ENCODE data around the gene ASB3. TPM values are rescaled to one million over a fixed set of nuclear protein-coding genes. Genes with fewer than 3 reads are reported as not detected.

The ASB3 gene, protein sequence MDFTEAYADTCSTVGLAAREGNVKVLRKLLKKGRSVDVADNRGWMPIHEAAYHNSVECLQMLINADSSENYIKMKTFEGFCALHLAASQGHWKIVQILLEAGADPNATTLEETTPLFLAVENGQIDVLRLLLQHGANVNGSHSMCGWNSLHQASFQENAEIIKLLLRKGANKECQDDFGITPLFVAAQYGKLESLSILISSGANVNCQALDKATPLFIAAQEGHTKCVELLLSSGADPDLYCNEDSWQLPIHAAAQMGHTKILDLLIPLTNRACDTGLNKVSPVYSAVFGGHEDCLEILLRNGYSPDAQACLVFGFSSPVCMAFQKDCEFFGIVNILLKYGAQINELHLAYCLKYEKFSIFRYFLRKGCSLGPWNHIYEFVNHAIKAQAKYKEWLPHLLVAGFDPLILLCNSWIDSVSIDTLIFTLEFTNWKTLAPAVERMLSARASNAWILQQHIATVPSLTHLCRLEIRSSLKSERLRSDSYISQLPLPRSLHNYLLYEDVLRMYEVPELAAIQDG
- total RNA-seq, result 26.5 and 36.9 TPM in 2 replicates

GRCh38 chr2:53786705-53787613 is at the start of gene ASB3, which contains the start of gene ERLEC1:
ASB3 (minus strand) TSS chr2:53786953; CDS start chr2:53765572, 21,381 bp downstream.
ERLEC1 (plus strand) TSS chr2:53787044; CDS start chr2:53787211, 167 bp downstream.

DNA sequence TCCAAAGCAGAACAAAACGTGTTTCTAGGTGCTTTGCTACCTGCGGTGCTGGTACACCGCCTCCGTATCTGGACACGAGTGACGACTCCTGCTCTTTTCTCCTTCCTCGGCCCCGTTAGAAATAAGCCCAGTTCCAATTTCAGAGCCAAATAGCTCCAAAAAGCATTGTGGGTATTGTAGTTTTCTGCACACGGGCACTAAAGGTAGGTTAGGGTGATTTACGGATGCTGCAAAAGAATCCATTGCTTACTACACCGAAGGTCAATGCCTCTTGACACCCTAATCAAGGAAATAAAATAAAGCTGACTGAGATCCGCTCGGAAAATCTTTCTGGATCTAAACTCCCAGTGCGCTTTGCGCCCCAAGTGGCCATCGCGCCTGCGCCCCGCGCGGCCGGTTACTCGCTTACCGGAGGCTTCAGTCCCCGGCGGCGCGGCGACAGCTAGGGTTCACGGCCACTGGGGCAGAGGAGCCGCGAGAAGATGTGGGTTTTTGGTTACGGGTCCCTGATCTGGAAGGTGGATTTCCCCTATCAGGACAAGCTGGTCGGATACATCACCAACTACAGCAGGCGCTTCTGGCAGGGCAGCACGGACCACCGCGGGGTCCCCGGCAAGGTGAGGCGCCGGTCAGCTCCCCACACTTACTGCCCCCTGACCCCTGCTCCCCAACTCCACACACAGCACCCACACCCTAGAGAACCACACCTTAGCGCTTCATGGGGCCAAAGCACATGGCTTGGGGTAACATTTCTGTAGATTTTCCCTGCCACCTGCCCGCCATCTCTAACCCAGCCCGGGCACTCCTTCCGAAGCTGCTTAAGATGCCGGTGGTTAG is 19.1 kb downstream of the ASB3 start, which contains the start of gene CHAC2:
Gene CHAC2, plus strand, starts transcription at position 400 of the 837 bp plus-strand sequence. Its CDS starts 83 bp downstream, at position 483.

Other genes starting within 250 kb of the ASB3 start
- 1.7 and 11.9 TPM in 2 replicates for gene CHAC2, start 19.1 kb downstream of the ASB3 start, total RNA-seq
- 245 and 372 TPM in 2 replicates for gene ERLEC1, start 91 bp upstream of the ASB3 start, total RNA-seq
- 0.28 and 1.2 TPM in 2 replicates for gene GPR75, start 73.0 kb upstream of the ASB3 start, total RNA-seq
- gene PSME4, start 184.0 kb upstream of the ASB3 start, total RNA-seq, result 17.5 and 31.2 TPM in 2 replicates